ENCODE results near the gene ACOT7. TPM values are rescaled to one million over a fixed set of nuclear protein-coding genes. Genes with fewer than 3 reads are reported as not detected.
"Not testable (repeated sequence)": the region's sequence is repeated elsewhere in the genome, so short reads cannot be mapped to it uniquely, and the experiment has no call there.

The ACOT7 gene
- total RNA-seq, 1 donor from 2014 or later: 175 TPM

DNA sequence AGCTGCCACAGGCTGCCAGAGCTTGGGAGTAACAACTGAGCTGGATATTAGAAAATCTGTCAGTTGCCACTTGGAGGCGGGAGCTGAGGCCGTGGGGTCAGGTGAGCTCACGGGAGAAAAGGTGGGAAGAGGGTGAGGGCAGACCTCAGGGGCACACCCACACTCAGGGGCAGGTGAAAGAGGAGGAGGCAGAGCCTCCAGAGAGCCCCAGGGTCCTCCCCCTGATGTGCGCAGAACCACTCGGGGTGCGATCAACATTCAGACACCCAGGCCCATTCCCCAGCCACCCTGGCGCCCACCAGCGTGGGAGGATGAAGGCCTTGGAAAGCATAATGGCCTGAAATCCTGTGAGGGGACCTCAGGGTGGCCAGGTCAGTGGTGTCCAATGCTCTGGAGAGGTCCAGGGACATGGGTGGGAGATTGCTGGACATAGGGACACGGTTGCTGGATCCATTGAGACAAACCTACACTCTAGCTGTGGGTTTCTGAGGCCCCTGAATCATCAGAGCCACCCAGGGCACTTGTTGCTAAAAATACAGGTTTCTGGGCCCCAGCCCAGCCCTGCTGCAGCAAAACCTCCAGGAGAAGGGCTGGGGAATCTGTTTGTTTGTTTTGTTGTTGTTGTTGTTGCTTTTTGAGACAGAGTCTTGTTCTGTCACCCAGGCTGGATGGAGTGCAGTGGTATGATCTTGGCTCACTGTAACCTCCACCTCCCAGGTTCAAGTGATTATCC is 83.3 kb downstream of the ACOT7 start:
- Mint-ChIP-seq H3K9me3 (ENCODE audit: unreplicated experiment) (peaks cover 13% of the 10 kb centered on the region), H3K4me3 (ENCODE audit: unreplicated experiment) (no peak overlapping the region), H3K4me1 (ENCODE audit: low read depth, unreplicated experiment) (peaks cover 15% of the 10 kb centered on the region), H3K27ac (ENCODE audit: unreplicated experiment) (peak overlapping the region; percentile 65), H3K27me3 (ENCODE audit: unreplicated experiment) (peaks cover 11% of the 10 kb centered on the region), H3K36me3 (ENCODE audit: unreplicated experiment) (peaks cover 15% of the 10 kb centered on the region)
- DNase-seq: no peak
- TF ChIP-seq CTCF (IDR thresholded peaks at IDR 0.05; ENCODE audit: partially characterized antibody, unreplicated experiment): no peak

DNA sequence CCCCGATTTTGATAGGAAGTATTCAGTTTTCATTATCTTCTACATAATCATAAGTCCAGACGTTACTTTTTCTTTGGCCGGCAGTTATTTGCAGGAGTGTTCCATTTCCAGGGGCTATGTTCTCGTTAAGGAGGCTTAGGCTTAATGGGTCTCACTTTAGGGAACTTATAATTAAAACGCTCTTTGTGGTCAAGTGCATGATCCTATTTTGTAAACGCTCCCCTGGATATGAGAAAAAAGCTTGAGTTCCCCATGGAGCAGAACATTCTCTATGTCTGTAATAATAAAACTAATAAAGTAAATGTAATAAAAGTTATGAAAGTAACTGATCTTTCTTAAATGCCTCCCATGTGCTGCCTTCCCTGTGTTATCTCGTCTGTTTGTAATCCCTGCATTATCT is 84.0 kb downstream of the ACOT7 start:
- peaks cover 15% of the 10 kb centered on the region for H3K36me3 Mint-ChIP-seq (ENCODE audit: unreplicated experiment)
- peaks cover 6% of the 10 kb centered on the region for H3K27me3 Mint-ChIP-seq (ENCODE audit: unreplicated experiment)
- peak overlapping the region; percentile 65 for H3K27ac Mint-ChIP-seq (ENCODE audit: unreplicated experiment)

GRCh38 chr1:6308449-6308848 is 85.1 kb downstream of the ACOT7 start:
- TF ChIP-seq CTCF (IDR thresholded peaks at IDR 0.05; ENCODE audit: partially characterized antibody, unreplicated experiment): no peak
- Mint-ChIP-seq H3K27me3 (ENCODE audit: unreplicated experiment) (peaks cover 8% of the 10 kb centered on the region), H3K36me3 (ENCODE audit: unreplicated experiment) (peaks cover 17% of the 10 kb centered on the region), H3K27ac (ENCODE audit: unreplicated experiment) (no peak overlapping the region), H3K4me3 (ENCODE audit: unreplicated experiment) (no peak overlapping the region), H3K4me1 (ENCODE audit: low read depth, unreplicated experiment) (peaks cover 9% of the 10 kb centered on the region), H3K9me3 (ENCODE audit: unreplicated experiment) (peaks cover 6% of the 10 kb centered on the region)
- DNase-seq: no peak

More for the DNA sequence above, 84.0 kb downstream of the ACOT7 start:
- Mint-ChIP-seq H3K4me1 (ENCODE audit: low read depth, unreplicated experiment) (peaks cover 11% of the 10 kb centered on the region), H3K4me3 (ENCODE audit: unreplicated experiment) (no peak overlapping the region), H3K9me3 (ENCODE audit: unreplicated experiment) (peaks cover 8% of the 10 kb centered on the region)
- no peak for DNase-seq
- no peak for TF ChIP-seq CTCF (IDR thresholded peaks at IDR 0.05; ENCODE audit: partially characterized antibody, unreplicated experiment)

DNA sequence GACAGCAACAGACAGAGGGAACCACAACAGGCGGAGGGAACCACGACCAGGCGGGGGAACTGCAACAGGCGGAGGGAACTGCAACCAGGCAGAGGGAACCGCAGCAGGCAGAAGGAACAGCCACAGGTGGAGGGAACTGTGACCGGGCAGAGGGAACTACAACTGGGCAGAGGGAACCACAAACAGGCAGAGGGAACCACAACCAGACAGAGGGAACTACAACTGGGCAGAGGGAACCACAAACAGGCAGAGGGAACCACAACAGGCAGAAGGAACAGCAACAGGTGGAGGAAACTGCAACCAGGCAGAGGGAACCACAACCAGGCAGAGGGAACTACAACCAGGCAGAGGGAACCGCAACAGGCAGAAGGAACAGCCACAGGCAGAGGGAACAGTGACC is 85.9 kb downstream of the ACOT7 start:
- DNase-seq; H3K27me3 Mint-ChIP-seq (ENCODE audit: unreplicated experiment); H3K9me3 Mint-ChIP-seq (ENCODE audit: unreplicated experiment); H3K27ac Mint-ChIP-seq (ENCODE audit: unreplicated experiment); H3K4me3 Mint-ChIP-seq (ENCODE audit: unreplicated experiment): not testable (repeated sequence)
- H3K36me3 Mint-ChIP-seq (ENCODE audit: unreplicated experiment): peaks cover 19% of the 10 kb centered on the region
- peaks cover 13% of the 10 kb centered on the region for H3K4me1 Mint-ChIP-seq (ENCODE audit: low read depth, unreplicated experiment)

DNA sequence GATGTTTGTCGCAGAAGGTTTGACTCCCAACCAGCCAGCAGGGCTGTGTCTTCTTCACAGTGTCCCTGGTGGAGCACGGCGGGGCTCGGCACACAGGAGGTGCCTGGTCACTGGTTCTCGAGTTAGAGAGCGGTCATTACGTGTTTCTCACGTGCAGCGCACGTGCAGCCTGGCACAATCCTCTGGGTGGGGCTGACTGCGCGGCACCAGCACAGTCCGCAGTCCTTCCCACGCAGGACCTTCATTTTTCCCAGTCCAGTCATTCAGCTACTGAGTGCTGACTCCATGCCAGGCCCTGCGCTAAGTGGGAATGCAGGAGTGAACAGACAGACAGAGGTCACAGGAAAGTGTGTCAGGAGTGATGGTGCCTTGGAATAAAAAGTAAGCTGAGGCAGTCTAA is 86.5 kb downstream of the ACOT7 start:
- Mint-ChIP-seq H3K4me3 (ENCODE audit: unreplicated experiment) (no peak overlapping the region), H3K4me1 (ENCODE audit: low read depth, unreplicated experiment) (peaks cover 13% of the 10 kb centered on the region), H3K9me3 (ENCODE audit: unreplicated experiment) (peaks cover 8% of the 10 kb centered on the region), H3K36me3 (ENCODE audit: unreplicated experiment) (peaks cover 19% of the 10 kb centered on the region), H3K27me3 (ENCODE audit: unreplicated experiment) (peaks cover 8% of the 10 kb centered on the region), H3K27ac (ENCODE audit: unreplicated experiment) (no peak overlapping the region)
- TF ChIP-seq CTCF (IDR thresholded peaks at IDR 0.05; ENCODE audit: partially characterized antibody, unreplicated experiment): no peak
- DNase-seq: no peak
